SK-N-SH (cell line): ENCODE measurements around the gene PTH2. TPM values are rescaled to one million over a fixed set of nuclear protein-coding genes. Genes with fewer than 3 reads are reported as not detected.

ENCODE experiments used
- CTCF ChIA-PET: fragments of 300-600, 350-600 bp; formaldehyde crosslinking; extraction: SDS; loops from one replicate; lab custom pipeline; 2021; lab: Yijun Ruan, JAX
- POLR2A ChIA-PET: fragments of 350-600 bp; sonication (Branson Sonifier 250); formaldehyde crosslinking; extraction: SDS; loops from one replicate; lab custom pipeline; 2020; ENCODE audit warnings: antibody characterized with exemption, inconsistent platforms; lab: Yijun Ruan, JAX
- DNase-seq: peaks from one replicate; pipeline ENCODE4 v3.0.0; 2012
- H2AFZ ChIP-seq: fragments of 200-600 bp; sonication (generic); 2 replicates; pipeline ENCODE4 v1.8.1; 2016; ENCODE audit warnings: antibody characterized with exemption, mild to moderate bottlenecking, low read depth
- H3F3A ChIP-seq: fragments of 200-600 bp; sonication (generic); replicated peaks from 2 replicates; pipeline ENCODE3; 2016; ENCODE audit warnings: antibody characterized with exemption, mild to moderate bottlenecking; ENCODE audit not compliant: insufficient read depth
- H3K27ac ChIP-seq, 2 experiments: fragments of 200-500 bp in 1 of 2; fragments of 200-600 bp in 1 of 2; sonication (Bioruptor generic) in 1 of 2; sonication (generic), shearing (Covaris generic) in 1 of 2; 2 replicates each; pipeline versions ENCODE4 v1.5.1 to v1.6.1; 2014 to 2016; ENCODE audit warnings: low read depth in 2 of 2, inconsistent platforms in 1 of 2, low read length in 1 of 2, mild to moderate bottlenecking in 1 of 2, mixed read lengths in 1 of 2
- H3K27me3 ChIP-seq: fragments of 200-600 bp; sonication (generic), shearing (Covaris generic); 2 replicates; pipeline ENCODE4 v1.6.1; 2016; ENCODE audit warnings: mixed run types; ENCODE audit not compliant: insufficient read depth
- H3K36me3 ChIP-seq, 2 experiments: fragments of 200-500 bp in 1 of 2; fragments of 200-600 bp in 1 of 2; sonication (Bioruptor generic) in 1 of 2; sonication (generic) in 1 of 2; replicated peaks in 1 of 2; 2 replicates each; pipeline versions ENCODE3 to v1.5.1; 2014 to 2016; ENCODE audit warnings: low read length in 1 of 2, mild to moderate bottlenecking in 1 of 2; ENCODE audit not compliant: insufficient read depth in 2 of 2, control insufficient read depth in 1 of 2
- H3K4me1 ChIP-seq, 2 experiments: fragments of 200-500 bp in 1 of 2; fragments of 200-600 bp in 1 of 2; sonication (Bioruptor generic) in 1 of 2; sonication (generic), shearing (Covaris generic) in 1 of 2; 2 replicates each; pipeline versions ENCODE4 v1.5.1 to v1.6.1; 2014 to 2016; ENCODE audit warnings: low read depth in 1 of 2, low read length in 1 of 2, mixed run types in 1 of 2; ENCODE audit not compliant: insufficient read depth in 2 of 2, control insufficient read depth in 1 of 2
- H3K4me2 ChIP-seq: fragments of 200-600 bp; sonication (generic), shearing (Covaris generic); 2 replicates; pipeline ENCODE4 v1.6.1; 2017; ENCODE audit warnings: mixed run types
- H3K4me3 ChIP-seq, 2 experiments: fragments of 200-500 bp in 1 of 2; fragments of 200-600 bp in 1 of 2; sonication (Bioruptor generic) in 1 of 2; sonication (generic), shearing (Covaris generic) in 1 of 2; 2 replicates each; pipeline versions ENCODE4 v1.5.1 to v1.8.1; 2014 to 2016; ENCODE audit warnings: low read depth in 2 of 2, inconsistent platforms in 1 of 2, low read length in 1 of 2, mild to moderate bottlenecking in 1 of 2, mixed read lengths in 1 of 2, moderate library complexity in 1 of 2
- H3K79me2 ChIP-seq: fragments of 200-600 bp; sonication (generic); 2 replicates; pipeline ENCODE4 v1.8.1; 2017; ENCODE audit warnings: mild to moderate bottlenecking; ENCODE audit not compliant: insufficient read depth
- H3K9ac ChIP-seq: fragments of 200-600 bp; sonication (generic); 2 replicates; pipeline ENCODE4 v1.6.1; 2017; ENCODE audit warnings: mixed run types
- H3K9me2 ChIP-seq: fragments of 200-600 bp; sonication (generic); 2 replicates; pipeline ENCODE4 v1.6.1; 2017; ENCODE audit warnings: mixed run types
- H3K9me3 ChIP-seq: fragments of 200-600 bp; sonication (generic); 2 replicates; pipeline ENCODE4 v1.6.1; 2017; ENCODE audit warnings: mixed run types, mild to moderate bottlenecking, moderate library complexity
- H4K20me1 ChIP-seq: fragments of 200-600 bp; sonication (generic); 2 replicates; pipeline ENCODE4 v1.6.1; 2017; ENCODE audit warnings: mild to moderate bottlenecking, mixed run types; ENCODE audit not compliant: insufficient read depth
- CHD2 ChIP-seq: fragments of 150-350 bp; IDR thresholded peaks from 2 replicates; pipeline ENCODE4 v1.6.1; 2018; ENCODE audit warnings: low read length; ENCODE audit not compliant: partially characterized antibody
- ELF1 ChIP-seq: IDR thresholded peaks from 2 replicates; pipeline ENCODE4 v1.4.0; 2012
- FOSL2 ChIP-seq: IDR thresholded peaks from 2 replicates; pipeline ENCODE4 v1.4.0; 2012; ENCODE audit warnings: low read depth, mild to moderate bottlenecking, moderate library complexity, borderline replicate concordance
- FOXJ3 ChIP-seq: sonication (generic); formaldehyde crosslinking; IDR thresholded peaks from 2 replicates; pipeline ENCODE4 v1.5.1; 2020; ENCODE audit warnings: mild to moderate bottlenecking, missing genetic modification reagents
- FOXM1 ChIP-seq: IDR thresholded peaks from 2 replicates; pipeline ENCODE4 v1.4.0; 2012; ENCODE audit warnings: low read depth, mild to moderate bottlenecking
- GATA2 ChIP-seq: sonication (generic); formaldehyde crosslinking; IDR thresholded peaks from 2 replicates; pipeline ENCODE4 v1.5.0; 2020; ENCODE audit warnings: mild to moderate bottlenecking, missing genetic modification reagents
- MEF2A ChIP-seq: IDR thresholded peaks from 2 replicates; pipeline ENCODE4 v1.4.0; 2012; ENCODE audit warnings: low read depth, borderline replicate concordance
- NFIC ChIP-seq: IDR thresholded peaks from 2 replicates; pipeline ENCODE4 v1.4.0; 2012; ENCODE audit warnings: borderline replicate concordance
- POLR2AphosphoS5 ChIP-seq: IDR thresholded peaks from 2 replicates; pipeline ENCODE4 v1.6.1; 2012; ENCODE audit warnings: low read depth, low read length
- RAD21 ChIP-seq: IDR thresholded peaks from 2 replicates; pipeline ENCODE4 v1.6.1; 2012; ENCODE audit warnings: mild to moderate bottlenecking, low read length
- RFX5 ChIP-seq: IDR thresholded peaks from 2 replicates; pipeline ENCODE4 v1.6.1; 2012; ENCODE audit warnings: mild to moderate bottlenecking, improper control_type of control experiment, low read length
- SMC3 ChIP-seq: IDR thresholded peaks from 2 replicates; pipeline ENCODE4 v1.6.1; 2012; ENCODE audit warnings: low read depth, low read length, improper control_type of control experiment
- TAF1 ChIP-seq: IDR thresholded peaks from 2 replicates; pipeline ENCODE4 v1.6.1; 2012; ENCODE audit warnings: low read depth, mild to moderate bottlenecking, low read length, moderate library complexity, borderline replicate concordance
- TCF12 ChIP-seq: IDR thresholded peaks from 2 replicates; pipeline ENCODE4 v1.4.0; 2012
- TEAD4 ChIP-seq: IDR thresholded peaks from 2 replicates; pipeline ENCODE4 v1.4.0; 2012; ENCODE audit warnings: mild to moderate bottlenecking, borderline replicate concordance; ENCODE audit not compliant: insufficient read depth
- YY1 ChIP-seq: IDR thresholded peaks from 2 replicates; pipeline ENCODE4 v1.4.0; 2012; ENCODE audit warnings: low read depth, mild to moderate bottlenecking
- WGBS: methylation state at CpG from one replicate; pipeline ENCODE4 v1.1.6; 2017; ENCODE audit warnings: low lambda C conversion rate; 5-methylcytosine and 5-hydroxymethylcytosine counted together
- polyA plus RNA-seq, 3 experiments: library from polyadenylated mRNA; depleted of rRNA; stranded (reverse); fragments of >200 nt; gene quantifications; 2 replicates each; pipeline ENCODE4 v1.2.3, GENCODE V29; 2012
- TF ChIP-seq, protein P1 (sequence below): IDR thresholded peaks from 2 replicates; pipeline ENCODE4 v1.4.0; 2012; ENCODE audit warnings: low read depth, borderline replicate concordance
- TF ChIP-seq, protein P2 (sequence below): IDR thresholded peaks from 2 replicates; pipeline ENCODE4 v1.4.0; 2012; ENCODE audit warnings: low read depth
- TF ChIP-seq, protein P3 (sequence below): IDR thresholded peaks from 2 replicates; pipeline ENCODE4; 2012
- TF ChIP-seq, protein P4 (sequence below): IDR thresholded peaks from 2 replicates; pipeline ENCODE4 v1.4.0; 2012; ENCODE audit warnings: low read depth, borderline replicate concordance

The PTH2 gene
- polyA plus RNA-seq, 1 of the 3 experiments (the other 2 are of a cell fraction): not detected

DNA sequence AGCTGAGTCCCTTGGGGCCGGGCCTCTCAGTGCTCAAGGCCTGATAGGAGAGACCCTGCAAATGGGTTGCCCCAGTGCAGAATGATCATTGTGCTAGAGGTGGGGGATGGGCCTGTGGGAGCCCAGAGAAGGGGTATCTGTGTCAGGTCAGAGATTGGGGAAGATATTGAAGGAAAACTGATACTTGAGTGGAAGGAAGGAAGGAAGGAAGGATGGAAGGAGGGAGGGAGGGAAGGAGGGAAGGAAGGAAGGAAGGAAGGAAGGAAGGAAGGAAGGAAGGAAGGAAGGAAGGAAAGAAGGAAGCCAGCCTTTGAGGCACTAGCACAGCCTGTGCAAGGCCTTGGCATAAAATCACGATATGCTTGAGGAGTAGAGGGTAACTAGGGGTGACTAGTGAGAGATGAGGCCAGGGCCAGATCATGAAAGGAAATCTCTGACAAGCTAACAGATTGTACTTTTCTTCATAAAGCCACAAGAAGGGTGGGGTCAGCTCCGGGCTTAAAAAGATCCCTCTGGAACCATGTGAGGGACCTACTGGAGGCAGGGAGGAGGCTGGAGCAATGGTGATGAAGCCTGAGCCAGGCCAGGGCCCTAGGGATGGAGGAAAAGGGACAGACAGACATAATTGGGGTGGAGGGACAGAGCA is 11.4 kb downstream of the PTH2 start:
- Histone ChIP-seq H3K9me2 (no peaks in the 10 kb centered on the region), H3K4me1 (peaks cover 0 to 12% of the 10 kb centered on the region in 2 experiments; a peak in 1 of 4 replicates), H4K20me1 (no peaks in the 10 kb centered on the region), H2AFZ (no peak overlapping the region), H3K9me3 (no peaks in the 10 kb centered on the region), H3K4me2 (no peak overlapping the region), H3K4me3 (no peak overlapping the region), H3K79me2 (no peaks in the 10 kb centered on the region), H3F3A (no peaks in the 10 kb centered on the region), H3K36me3 (no peaks in the 10 kb centered on the region), H3K27ac (no peak overlapping the region), H3K9ac (no peak overlapping the region), H3K27me3 (peaks cover 6% of the 10 kb centered on the region)
- no peak for DNase-seq
- POLR2A ChIA-PET: no interaction called here
- WGBS: 68% methylated on average over 3 of the region's 3 CpGs
- TF ChIP-seq, protein P1, sequence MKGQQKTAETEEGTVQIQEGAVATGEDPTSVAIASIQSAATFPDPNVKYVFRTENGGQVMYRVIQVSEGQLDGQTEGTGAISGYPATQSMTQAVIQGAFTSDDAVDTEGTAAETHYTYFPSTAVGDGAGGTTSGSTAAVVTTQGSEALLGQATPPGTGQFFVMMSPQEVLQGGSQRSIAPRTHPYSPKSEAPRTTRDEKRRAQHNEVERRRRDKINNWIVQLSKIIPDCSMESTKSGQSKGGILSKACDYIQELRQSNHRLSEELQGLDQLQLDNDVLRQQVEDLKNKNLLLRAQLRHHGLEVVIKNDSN: no peak
- TF ChIP-seq, protein P2, sequence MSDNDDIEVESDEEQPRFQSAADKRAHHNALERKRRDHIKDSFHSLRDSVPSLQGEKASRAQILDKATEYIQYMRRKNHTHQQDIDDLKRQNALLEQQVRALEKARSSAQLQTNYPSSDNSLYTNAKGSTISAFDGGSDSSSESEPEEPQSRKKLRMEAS: no peak
- TF ChIP-seq, protein P3, sequence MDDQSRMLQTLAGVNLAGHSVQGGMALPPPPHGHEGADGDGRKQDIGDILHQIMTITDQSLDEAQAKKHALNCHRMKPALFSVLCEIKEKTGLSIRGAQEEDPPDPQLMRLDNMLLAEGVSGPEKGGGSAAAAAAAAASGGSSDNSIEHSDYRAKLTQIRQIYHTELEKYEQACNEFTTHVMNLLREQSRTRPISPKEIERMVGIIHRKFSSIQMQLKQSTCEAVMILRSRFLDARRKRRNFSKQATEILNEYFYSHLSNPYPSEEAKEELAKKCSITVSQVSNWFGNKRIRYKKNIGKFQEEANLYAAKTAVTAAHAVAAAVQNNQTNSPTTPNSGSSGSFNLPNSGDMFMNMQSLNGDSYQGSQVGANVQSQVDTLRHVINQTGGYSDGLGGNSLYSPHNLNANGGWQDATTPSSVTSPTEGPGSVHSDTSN: no peak
- TF ChIP-seq TEAD4: no peak
- TF ChIP-seq FOXJ3: no peak
- no peak for TF ChIP-seq ELF1
- TF ChIP-seq, protein P4, sequence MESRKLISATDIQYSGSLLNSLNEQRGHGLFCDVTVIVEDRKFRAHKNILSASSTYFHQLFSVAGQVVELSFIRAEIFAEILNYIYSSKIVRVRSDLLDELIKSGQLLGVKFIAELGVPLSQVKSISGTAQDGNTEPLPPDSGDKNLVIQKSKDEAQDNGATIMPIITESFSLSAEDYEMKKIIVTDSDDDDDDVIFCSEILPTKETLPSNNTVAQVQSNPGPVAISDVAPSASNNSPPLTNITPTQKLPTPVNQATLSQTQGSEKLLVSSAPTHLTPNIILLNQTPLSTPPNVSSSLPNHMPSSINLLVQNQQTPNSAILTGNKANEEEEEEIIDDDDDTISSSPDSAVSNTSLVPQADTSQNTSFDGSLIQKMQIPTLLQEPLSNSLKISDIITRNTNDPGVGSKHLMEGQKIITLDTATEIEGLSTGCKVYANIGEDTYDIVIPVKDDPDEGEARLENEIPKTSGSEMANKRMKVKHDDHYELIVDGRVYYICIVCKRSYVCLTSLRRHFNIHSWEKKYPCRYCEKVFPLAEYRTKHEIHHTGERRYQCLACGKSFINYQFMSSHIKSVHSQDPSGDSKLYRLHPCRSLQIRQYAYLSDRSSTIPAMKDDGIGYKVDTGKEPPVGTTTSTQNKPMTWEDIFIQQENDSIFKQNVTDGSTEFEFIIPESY: no peak
- TF ChIP-seq YY1: no peak
- no peak for TF ChIP-seq RFX5
- no peak for TF ChIP-seq SMC3
- no peak for TF ChIP-seq POLR2AphosphoS5
- TF ChIP-seq CHD2: no peak
- TF ChIP-seq FOSL2: no peak
- TF ChIP-seq GATA2 (CRISPR knock-in tag): no peak
- TF ChIP-seq MEF2A: no peak
- TF ChIP-seq RAD21: no peak
- no peak for TF ChIP-seq TAF1
- TF ChIP-seq FOXM1: no peak
- no peak for TF ChIP-seq NFIC
- no peak for TF ChIP-seq TCF12
- CTCF ChIA-PET: interaction anchor here (1.4 to 17.5 kb wide), 3 partner anchors 20 to 31 kb away, joined by 4 to 108 read pairs (median 14); no protein-coding TSS in a partner anchor
